Hippocampal formation (tissue), 2 donors: ENCODE measurements around the gene PIP5K1C.

Source experiments
- DNase-seq, 2 donors: peaks; one replicate each; lab custom pipeline; 2025; lab: John Stamatoyannopoulos, UW

PIP5K1C gene

GRCh38 chr19:3610745-3611717 is 89.2 kb downstream of the PIP5K1C start:
- DNase-seq: no peak

GRCh38 chr19:3609779-3610719 is 90.2 kb downstream of the PIP5K1C start:
- no peak for DNase-seq

GRCh38 chr19:3608750-3609322 is 91.4 kb downstream of the PIP5K1C start:
- no peak for DNase-seq

GRCh38 chr19:3608079-3608641 is 92.1 kb downstream of the PIP5K1C start:
- DNase-seq: no peak

- no peak for DNase-seq
Observed at GRCh38 chr19:3607303-3608078, 92.8 kb downstream of the PIP5K1C start.

- peak in 1 of 2 donors; percentile 43 for DNase-seq
Observed at GRCh38 chr19:3606690-3607289, 93.5 kb downstream of the PIP5K1C start, which contains the start of gene TBXA2R. Gene TBXA2R (minus strand): TSS chr19:3606875. CDS start chr19:3600634, 6,241 bp downstream.

GRCh38 chr19:3606174-3606689 is 94.0 kb downstream of the PIP5K1C start:
- no peak for DNase-seq

GRCh38 chr19:3605770-3606169 is 94.5 kb downstream of the PIP5K1C start:
- DNase-seq: no peak

- no peak for DNase-seq
Observed at GRCh38 chr19:3605361-3605760, 94.9 kb downstream of the PIP5K1C start.

- DNase-seq: no peak
Observed at GRCh38 chr19:3604987-3605343, 95.3 kb downstream of the PIP5K1C start.

- DNase-seq: no peak
Observed at GRCh38 chr19:3604227-3604986, 95.9 kb downstream of the PIP5K1C start.

- DNase-seq: no peak
Observed at GRCh38 chr19:3603121-3603811, 97.0 kb downstream of the PIP5K1C start.

- DNase-seq: no peak
Observed at GRCh38 chr19:3601021-3601420, 99.2 kb downstream of the PIP5K1C start.

- no peak for DNase-seq
Observed at GRCh38 chr19:3599776-3600187, 100.5 kb downstream of the PIP5K1C start.

GRCh38 chr19:3595521-3596061 is 104.7 kb downstream of the PIP5K1C start:
- no peak for DNase-seq

- DNase-seq: no peak
Observed at GRCh38 chr19:3593156-3593555, 107.1 kb downstream of the PIP5K1C start.

GRCh38 chr19:3591876-3592613 is 108.2 kb downstream of the PIP5K1C start:
- no peak for DNase-seq
